Measurements from ENCODE around the gene AKAP1. TPM values are rescaled to one million over a fixed set of nuclear protein-coding genes. Genes with fewer than 3 reads are reported as not detected.

The AKAP1 gene
- total and polyA plus RNA-seq, 2 of the 8 experiments (the other 6 are each of a cell fraction or from before 2014, with no cell fraction given) = 120 to 156 TPM

DNA sequence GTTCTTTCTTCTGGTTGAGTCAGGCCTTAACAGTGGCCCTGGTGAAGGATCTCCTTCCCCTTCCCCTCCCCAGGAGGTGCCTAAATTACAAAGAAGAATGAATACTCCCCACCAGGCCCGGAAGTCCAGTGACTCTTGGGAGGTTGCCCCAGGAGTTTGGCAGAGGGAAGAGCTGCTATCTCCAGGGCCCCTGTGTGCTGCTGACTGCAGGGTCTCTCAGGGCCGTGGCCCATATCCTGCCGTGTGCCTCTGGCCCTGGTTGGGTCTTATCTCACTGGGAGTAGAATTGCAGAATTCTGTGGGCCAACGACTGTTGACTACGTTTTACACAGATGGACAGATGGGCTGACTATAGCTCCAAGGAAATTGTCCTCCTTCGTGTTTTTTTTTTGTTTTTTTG lies 28.0 kb downstream of the AKAP1 start (continued):
- TF ChIP-seq, protein P1, sequence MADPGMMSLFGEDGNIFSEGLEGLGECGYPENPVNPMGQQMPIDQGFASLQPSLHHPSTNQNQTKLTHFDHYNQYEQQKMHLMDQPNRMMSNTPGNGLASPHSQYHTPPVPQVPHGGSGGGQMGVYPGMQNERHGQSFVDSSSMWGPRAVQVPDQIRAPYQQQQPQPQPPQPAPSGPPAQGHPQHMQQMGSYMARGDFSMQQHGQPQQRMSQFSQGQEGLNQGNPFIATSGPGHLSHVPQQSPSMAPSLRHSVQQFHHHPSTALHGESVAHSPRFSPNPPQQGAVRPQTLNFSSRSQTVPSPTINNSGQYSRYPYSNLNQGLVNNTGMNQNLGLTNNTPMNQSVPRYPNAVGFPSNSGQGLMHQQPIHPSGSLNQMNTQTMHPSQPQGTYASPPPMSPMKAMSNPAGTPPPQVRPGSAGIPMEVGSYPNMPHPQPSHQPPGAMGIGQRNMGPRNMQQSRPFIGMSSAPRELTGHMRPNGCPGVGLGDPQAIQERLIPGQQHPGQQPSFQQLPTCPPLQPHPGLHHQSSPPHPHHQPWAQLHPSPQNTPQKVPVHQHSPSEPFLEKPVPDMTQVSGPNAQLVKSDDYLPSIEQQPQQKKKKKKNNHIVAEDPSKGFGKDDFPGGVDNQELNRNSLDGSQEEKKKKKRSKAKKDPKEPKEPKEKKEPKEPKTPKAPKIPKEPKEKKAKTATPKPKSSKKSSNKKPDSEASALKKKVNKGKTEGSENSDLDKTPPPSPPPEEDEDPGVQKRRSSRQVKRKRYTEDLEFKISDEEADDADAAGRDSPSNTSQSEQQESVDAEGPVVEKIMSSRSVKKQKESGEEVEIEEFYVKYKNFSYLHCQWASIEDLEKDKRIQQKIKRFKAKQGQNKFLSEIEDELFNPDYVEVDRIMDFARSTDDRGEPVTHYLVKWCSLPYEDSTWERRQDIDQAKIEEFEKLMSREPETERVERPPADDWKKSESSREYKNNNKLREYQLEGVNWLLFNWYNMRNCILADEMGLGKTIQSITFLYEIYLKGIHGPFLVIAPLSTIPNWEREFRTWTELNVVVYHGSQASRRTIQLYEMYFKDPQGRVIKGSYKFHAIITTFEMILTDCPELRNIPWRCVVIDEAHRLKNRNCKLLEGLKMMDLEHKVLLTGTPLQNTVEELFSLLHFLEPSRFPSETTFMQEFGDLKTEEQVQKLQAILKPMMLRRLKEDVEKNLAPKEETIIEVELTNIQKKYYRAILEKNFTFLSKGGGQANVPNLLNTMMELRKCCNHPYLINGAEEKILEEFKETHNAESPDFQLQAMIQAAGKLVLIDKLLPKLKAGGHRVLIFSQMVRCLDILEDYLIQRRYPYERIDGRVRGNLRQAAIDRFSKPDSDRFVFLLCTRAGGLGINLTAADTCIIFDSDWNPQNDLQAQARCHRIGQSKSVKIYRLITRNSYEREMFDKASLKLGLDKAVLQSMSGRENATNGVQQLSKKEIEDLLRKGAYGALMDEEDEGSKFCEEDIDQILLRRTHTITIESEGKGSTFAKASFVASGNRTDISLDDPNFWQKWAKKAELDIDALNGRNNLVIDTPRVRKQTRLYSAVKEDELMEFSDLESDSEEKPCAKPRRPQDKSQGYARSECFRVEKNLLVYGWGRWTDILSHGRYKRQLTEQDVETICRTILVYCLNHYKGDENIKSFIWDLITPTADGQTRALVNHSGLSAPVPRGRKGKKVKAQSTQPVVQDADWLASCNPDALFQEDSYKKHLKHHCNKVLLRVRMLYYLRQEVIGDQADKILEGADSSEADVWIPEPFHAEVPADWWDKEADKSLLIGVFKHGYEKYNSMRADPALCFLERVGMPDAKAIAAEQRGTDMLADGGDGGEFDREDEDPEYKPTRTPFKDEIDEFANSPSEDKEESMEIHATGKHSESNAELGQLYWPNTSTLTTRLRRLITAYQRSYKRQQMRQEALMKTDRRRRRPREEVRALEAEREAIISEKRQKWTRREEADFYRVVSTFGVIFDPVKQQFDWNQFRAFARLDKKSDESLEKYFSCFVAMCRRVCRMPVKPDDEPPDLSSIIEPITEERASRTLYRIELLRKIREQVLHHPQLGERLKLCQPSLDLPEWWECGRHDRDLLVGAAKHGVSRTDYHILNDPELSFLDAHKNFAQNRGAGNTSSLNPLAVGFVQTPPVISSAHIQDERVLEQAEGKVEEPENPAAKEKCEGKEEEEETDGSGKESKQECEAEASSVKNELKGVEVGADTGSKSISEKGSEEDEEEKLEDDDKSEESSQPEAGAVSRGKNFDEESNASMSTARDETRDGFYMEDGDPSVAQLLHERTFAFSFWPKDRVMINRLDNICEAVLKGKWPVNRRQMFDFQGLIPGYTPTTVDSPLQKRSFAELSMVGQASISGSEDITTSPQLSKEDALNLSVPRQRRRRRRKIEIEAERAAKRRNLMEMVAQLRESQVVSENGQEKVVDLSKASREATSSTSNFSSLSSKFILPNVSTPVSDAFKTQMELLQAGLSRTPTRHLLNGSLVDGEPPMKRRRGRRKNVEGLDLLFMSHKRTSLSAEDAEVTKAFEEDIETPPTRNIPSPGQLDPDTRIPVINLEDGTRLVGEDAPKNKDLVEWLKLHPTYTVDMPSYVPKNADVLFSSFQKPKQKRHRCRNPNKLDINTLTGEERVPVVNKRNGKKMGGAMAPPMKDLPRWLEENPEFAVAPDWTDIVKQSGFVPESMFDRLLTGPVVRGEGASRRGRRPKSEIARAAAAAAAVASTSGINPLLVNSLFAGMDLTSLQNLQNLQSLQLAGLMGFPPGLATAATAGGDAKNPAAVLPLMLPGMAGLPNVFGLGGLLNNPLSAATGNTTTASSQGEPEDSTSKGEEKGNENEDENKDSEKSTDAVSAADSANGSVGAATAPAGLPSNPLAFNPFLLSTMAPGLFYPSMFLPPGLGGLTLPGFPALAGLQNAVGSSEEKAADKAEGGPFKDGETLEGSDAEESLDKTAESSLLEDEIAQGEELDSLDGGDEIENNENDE (IDR thresholded peaks at IDR 0.05; ENCODE audit: insufficient replicate concordance, low read length) = no peak
- TF ChIP-seq HDAC2 (IDR thresholded peaks at IDR 0.05; ENCODE audit: borderline replicate concordance in 1 of 2, low read depth in 2 of 2, low read length in 2 of 2) (no peak), EGR1 (IDR thresholded peaks at IDR 0.05; ENCODE audit: borderline replicate concordance, low read depth, low read length) (no peak)

All from H1 (cell line).